GM12892 (cell line): ENCODE data around the gene GALR1.

Experiments used
- POLR2A ChIP-seq: IDR thresholded peaks from 2 replicates; pipeline ENCODE4 v1.6.1; 2011; ENCODE audit warnings: low read depth, low read length, control low read depth
- POLR2AphosphoS5 ChIP-seq: IDR thresholded peaks from 2 replicates; pipeline ENCODE4 v1.6.1; 2011; ENCODE audit warnings: low read depth, low read length, control low read depth
- TAF1 ChIP-seq: IDR thresholded peaks from 2 replicates; pipeline ENCODE4 v1.6.1; 2011; ENCODE audit warnings: low read depth, mild to moderate bottlenecking, control low read depth, low read length, borderline replicate concordance

DNA sequence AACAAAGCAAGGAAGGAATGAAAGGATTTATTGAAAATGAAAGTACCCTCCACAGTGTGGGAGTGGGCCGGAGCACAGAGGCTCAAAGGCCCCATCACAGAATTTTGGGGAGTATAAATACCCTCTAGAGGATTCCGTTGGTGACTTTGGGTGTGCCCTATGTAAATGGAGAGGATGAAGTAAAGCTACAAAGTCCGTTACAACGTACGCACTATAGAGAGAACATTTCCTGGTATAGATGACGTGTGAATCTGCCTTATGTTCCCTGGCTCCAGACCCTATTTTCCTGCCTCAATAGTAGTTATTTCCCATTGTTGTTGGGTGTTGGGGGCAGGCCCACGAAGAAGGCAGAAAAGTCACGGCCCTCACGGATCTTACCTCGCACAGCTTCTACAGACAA is 65.3 kb downstream of the GALR1 start:
- TF ChIP-seq POLR2A: no peak
- no peak for TF ChIP-seq TAF1
- TF ChIP-seq POLR2AphosphoS5: no peak
